Measurements from ENCODE around the gene AFDN. TPM values are rescaled to one million over a fixed set of nuclear protein-coding genes. Genes with fewer than 3 reads are reported as not detected.

AFDN gene
- polyA plus RNA-seq, 1 of the 3 experiments (the other 2 are of a cell fraction) = 25.1 TPM

GRCh38 chr6:167833396-167833763, 6.7 kb downstream of the AFDN start:
- Histone ChIP-seq H3F3A (replicated peaks; ENCODE audit: insufficient read depth) (peaks cover 6% of the 10 kb centered on the region), H2AFZ (ENCODE audit: low read depth) (no peak overlapping the region), H3K27ac (ENCODE audit: low read depth in 2 of 2, low read length in 1 of 2) (no peak overlapping the region), H3K9me2 (no peaks in the 10 kb centered on the region), H3K36me3 (replicated peaks in 1 of 2; ENCODE audit: control insufficient read depth in 1 of 2, insufficient read depth in 2 of 2, low read length in 1 of 2) (no peaks in the 10 kb centered on the region), H3K79me2 (ENCODE audit: insufficient read depth) (peaks cover 96% of the 10 kb centered on the region), H3K4me1 (ENCODE audit: control insufficient read depth in 1 of 2, insufficient read depth in 2 of 2, low read depth in 1 of 2, low read length in 1 of 2) (peaks cover 8 to 9% of the 10 kb centered on the region in 2 experiments; a peak in 3 of 4 replicates), H3K27me3 (ENCODE audit: insufficient read depth) (no peaks in the 10 kb centered on the region), H3K9ac (no peak overlapping the region), H3K4me3 (ENCODE audit: low read depth in 2 of 2, low read length in 1 of 2) (no peak overlapping the region), H4K20me1 (ENCODE audit: insufficient read depth) (peaks cover 82% of the 10 kb centered on the region), H3K9me3 (no peaks in the 10 kb centered on the region), H3K4me2 (no peak overlapping the region)
- DNase-seq = no peak
- 93% methylated on average over 2 of the region's 2 CpGs for WGBS (ENCODE audit: low lambda C conversion rate)
- TF ChIP-seq PBX3 (IDR thresholded peaks at IDR 0.05) (no peak), SMC3 (IDR thresholded peaks at IDR 0.05; ENCODE audit: low read depth, low read length) (no peak), RXRA (IDR thresholded peaks at IDR 0.05; ENCODE audit: borderline replicate concordance, low read depth) (no peak), EZH2phosphoT487 (IDR thresholded peaks at IDR 0.05; ENCODE audit: borderline replicate concordance, low read depth) (no peak), YY1 (IDR thresholded peaks at IDR 0.05; ENCODE audit: low read depth) (no peak), USF2 (IDR thresholded peaks at IDR 0.05; ENCODE audit: borderline replicate concordance, low read depth, low read length) (no peak), ELF1 (IDR thresholded peaks at IDR 0.05) (no peak), FOSL2 (IDR thresholded peaks at IDR 0.05; ENCODE audit: borderline replicate concordance, low read depth) (no peak), RCOR1 (IDR thresholded peaks at IDR 0.05; ENCODE audit: low read length) (no peak), MEF2A (IDR thresholded peaks at IDR 0.05; ENCODE audit: borderline replicate concordance, low read depth) (no peak), EP300 (IDR thresholded peaks at IDR 0.05; ENCODE audit: borderline replicate concordance in 1 of 2, low read depth in 1 of 2, low read length in 1 of 2) (no peak), GABPA (IDR thresholded peaks at IDR 0.05; ENCODE audit: low read depth) (no peak), GATA2 (CRISPR knock-in tag; IDR thresholded peaks at IDR 0.05) (no peak), FOXM1 (IDR thresholded peaks at IDR 0.05; ENCODE audit: low read depth) (no peak), MXI1 (IDR thresholded peaks at IDR 0.05; ENCODE audit: low read depth, low read length) (no peak), POLR2AphosphoS5 (IDR thresholded peaks at IDR 0.05; ENCODE audit: low read depth, low read length) (no peak), RFX5 (IDR thresholded peaks at IDR 0.05; ENCODE audit: low read length) (no peak), NFIC (IDR thresholded peaks at IDR 0.05; ENCODE audit: borderline replicate concordance) (no peak)
- CTCF ChIA-PET = no interaction called here
- POLR2A ChIA-PET = no interaction called here

- H3K4me1 ChIP-seq (ENCODE audit: control insufficient read depth in 1 of 2, insufficient read depth in 2 of 2, low read depth in 1 of 2, low read length in 1 of 2) = peaks cover 0 to 2% of the 10 kb centered on the region in 2 experiments; a peak in 3 of 4 replicates
- H3K9me2 ChIP-seq = no peaks in the 10 kb centered on the region
- TF ChIP-seq FOSL2 (IDR thresholded peaks at IDR 0.05; ENCODE audit: borderline replicate concordance, low read depth) = no peak
- TF ChIP-seq EZH2phosphoT487 (IDR thresholded peaks at IDR 0.05; ENCODE audit: borderline replicate concordance, low read depth) = no peak
- no peak for TF ChIP-seq PBX3 (IDR thresholded peaks at IDR 0.05)
- no peak overlapping the region for H2AFZ ChIP-seq (ENCODE audit: low read depth)
- H4K20me1 ChIP-seq (ENCODE audit: insufficient read depth) = peaks cover 67% of the 10 kb centered on the region
- H3K9ac ChIP-seq = no peak overlapping the region
- H3K4me2 ChIP-seq = no peak overlapping the region
- 82% methylated on average over 3 of the region's 3 CpGs for WGBS (ENCODE audit: low lambda C conversion rate)
- H3F3A ChIP-seq (replicated peaks; ENCODE audit: insufficient read depth) = no peaks in the 10 kb centered on the region
- peaks cover 94% of the 10 kb centered on the region for H3K79me2 ChIP-seq (ENCODE audit: insufficient read depth)
- no peaks in the 10 kb centered on the region for H3K9me3 ChIP-seq
- no peak overlapping the region for H3K4me3 ChIP-seq (ENCODE audit: low read depth in 2 of 2, low read length in 1 of 2)
- CTCF ChIA-PET = interaction anchor here (1.2 kb wide), 1 partner anchor 12 kb away, joined by 3 read pairs; no protein-coding TSS in a partner anchor
- no peaks in the 10 kb centered on the region for H3K27me3 ChIP-seq (ENCODE audit: insufficient read depth)
- DNase-seq = no peak
- POLR2A ChIA-PET = no interaction called here
- no peak overlapping the region for H3K27ac ChIP-seq (ENCODE audit: low read depth in 2 of 2, low read length in 1 of 2)
- no peaks in the 10 kb centered on the region for H3K36me3 ChIP-seq (replicated peaks in 1 of 2; ENCODE audit: control insufficient read depth in 1 of 2, insufficient read depth in 2 of 2, low read length in 1 of 2)
Measured at GRCh38 chr6:167835260-167835659, 8.5 kb downstream of the AFDN start.
